GM21576 (cell line): ENCODE results near the gene FBLIM1.

ENCODE experiments used
- ATAC-seq: cut with Tn5 transposase; IDR thresholded peaks from one replicate; pipeline ENCODE4 v1.9.1; 2021; ENCODE audit warnings: mild to moderate bottlenecking, moderate library complexity; ENCODE audit not compliant: unreplicated experiment

Gene FBLIM1

DNA sequence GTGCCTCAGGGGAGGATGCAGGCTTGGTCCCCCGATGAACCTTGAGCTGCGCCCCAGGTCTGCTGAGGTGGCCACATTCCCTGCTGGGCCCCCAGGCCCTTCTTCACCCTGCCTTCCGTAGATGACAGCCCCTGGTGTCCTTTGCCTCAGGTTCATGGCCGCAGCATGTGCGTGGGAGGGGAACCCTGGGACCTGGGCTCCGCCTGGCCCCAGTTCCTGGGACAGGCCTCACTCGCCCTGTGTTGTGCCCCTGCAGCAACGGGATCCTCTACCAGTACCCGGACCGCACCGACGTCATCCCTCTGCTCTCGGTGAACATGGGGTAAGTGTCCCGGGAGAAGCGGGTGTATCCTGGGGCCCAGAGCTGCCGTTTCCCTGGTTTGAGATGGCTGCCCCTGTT is 27.7 kb upstream of the FBLIM1 start:
- no peak for ATAC-seq

DNA sequence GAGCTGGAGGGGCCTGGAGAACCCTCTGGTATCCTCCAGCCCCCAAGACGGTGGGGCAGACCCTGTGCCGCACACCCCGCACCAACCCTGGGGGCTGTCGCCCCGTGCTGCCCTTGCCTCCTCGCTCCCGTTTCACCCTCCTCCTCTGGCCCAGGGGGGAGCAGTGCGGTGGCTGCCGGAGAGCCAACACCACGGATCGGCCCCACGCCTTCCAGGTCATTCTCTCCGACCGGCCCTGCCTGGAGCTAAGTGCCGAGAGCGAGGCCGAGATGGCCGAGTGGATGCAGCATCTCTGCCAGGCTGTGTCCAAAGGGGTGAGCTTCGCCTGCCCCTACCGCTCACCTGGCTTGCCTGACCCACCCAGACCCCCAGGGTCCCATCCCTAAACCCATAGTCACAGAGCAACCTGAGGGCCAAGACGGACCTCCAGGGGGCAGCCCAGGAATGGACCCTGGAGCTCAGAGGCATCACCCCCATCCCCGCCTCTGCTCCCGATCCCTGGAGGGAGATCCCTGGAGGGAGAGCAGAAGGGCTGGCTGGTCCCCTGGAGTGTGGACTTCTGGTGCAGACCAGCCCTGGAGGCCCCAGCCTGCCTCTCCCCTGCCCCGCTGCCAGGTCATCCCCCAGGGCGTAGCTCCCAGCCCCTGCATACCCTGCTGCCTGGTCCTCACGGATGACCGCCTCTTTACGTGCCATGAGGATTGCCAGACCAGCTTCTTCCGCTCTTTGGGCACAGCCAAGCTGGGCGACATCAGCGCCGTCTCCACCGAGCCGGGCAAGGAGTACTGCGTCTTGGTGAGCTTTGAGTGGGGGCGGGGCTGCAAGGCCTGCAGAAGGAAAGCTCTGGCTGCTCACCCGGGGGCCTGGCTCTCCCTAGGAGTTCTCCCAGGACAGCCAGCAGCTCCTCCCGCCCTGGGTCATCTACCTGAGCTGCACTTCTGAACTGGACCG is 26.6 kb upstream of the FBLIM1 start:
- no peak for ATAC-seq

DNA sequence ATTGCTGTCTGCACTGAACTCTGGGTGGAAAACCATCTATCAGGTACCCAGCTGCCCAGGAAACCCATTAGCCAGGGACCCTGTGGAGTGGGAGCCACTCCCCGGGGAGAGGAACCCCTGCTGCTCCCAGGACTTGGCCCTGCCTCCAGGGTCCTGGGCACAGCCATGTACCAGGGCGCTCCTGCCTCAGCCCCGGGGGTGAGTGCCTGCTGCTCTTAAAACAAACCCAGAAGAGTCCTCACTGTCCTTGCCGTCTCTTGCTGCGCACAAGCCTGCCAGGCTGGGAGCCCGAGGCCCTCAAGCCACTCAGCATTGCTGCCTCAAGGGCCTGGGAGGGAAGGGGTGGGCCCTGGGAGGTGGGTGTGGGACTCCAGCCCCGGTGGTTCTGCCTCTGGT is 25.9 kb upstream of the FBLIM1 start:
- ATAC-seq = no peak

- ATAC-seq = no peak
Measured at GRCh38 chr1:15733218-15733725, 25.3 kb upstream of the FBLIM1 start.

DNA sequence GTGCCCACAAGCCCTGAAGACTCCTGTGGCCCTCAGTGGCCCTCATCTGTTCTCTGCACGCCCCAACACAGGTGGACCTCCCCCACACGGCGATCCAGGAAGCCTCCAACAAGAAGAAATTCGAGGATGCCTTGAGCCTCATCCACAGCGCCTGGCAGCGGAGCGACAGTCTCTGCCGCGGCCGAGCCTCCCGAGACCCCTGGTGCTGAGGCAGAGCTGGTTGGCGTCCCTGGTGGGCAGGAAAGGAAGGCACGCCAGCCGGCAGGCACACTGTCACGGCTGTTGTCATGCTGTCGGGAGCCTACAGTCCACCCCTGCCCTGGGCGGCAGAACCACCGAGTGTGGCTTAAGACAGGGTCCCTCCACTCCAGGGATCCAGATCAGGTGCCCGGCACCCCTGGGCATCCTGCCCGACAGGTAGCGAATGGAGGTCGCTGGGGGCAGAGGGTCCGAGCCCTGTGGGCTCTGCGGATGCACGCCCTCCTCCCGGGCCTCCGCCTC is 24.8 kb upstream of the FBLIM1 start:
- ATAC-seq = no peak

DNA sequence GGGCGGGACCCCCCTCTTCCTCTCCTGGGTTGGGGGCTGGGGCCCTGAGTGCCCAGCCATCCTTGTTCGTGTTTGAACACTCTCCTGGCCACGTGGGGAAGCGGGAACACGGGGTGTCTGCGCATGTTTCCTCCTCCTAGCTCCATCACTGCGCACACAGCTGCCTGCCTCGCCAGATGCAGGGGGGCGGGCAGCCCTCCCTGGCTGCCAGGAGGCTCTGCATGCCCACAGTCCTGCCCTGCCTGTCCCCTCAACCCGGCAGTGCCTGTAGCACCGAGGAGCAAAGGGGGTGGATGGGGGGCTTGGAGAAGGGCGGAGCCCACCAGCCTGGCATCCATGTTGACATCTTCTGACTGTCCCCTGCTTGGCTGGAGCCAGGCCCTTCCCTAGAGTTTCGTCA is 24.3 kb upstream of the FBLIM1 start:
- ATAC-seq = no peak

DNA sequence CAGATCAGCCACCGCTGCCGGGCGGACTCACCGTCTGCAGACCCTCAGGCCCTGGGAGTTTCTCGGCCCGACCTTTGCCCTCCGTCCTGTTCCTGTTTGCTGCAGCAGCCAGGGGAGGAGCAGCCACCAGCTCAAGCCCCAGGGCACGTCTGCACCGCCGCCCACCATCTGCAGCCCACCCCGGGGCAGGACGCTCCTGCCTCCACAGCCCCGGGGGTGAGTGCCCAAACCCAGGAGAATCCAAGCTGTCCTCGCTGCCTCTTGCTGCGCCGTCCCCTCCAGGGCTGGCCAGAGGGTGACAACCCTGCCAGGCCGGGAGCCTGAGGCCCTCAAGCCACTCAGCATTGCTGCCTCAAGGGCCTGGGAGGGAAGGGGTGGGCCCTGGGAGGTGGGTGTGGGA is 23.7 kb upstream of the FBLIM1 start:
- ATAC-seq = no peak

DNA sequence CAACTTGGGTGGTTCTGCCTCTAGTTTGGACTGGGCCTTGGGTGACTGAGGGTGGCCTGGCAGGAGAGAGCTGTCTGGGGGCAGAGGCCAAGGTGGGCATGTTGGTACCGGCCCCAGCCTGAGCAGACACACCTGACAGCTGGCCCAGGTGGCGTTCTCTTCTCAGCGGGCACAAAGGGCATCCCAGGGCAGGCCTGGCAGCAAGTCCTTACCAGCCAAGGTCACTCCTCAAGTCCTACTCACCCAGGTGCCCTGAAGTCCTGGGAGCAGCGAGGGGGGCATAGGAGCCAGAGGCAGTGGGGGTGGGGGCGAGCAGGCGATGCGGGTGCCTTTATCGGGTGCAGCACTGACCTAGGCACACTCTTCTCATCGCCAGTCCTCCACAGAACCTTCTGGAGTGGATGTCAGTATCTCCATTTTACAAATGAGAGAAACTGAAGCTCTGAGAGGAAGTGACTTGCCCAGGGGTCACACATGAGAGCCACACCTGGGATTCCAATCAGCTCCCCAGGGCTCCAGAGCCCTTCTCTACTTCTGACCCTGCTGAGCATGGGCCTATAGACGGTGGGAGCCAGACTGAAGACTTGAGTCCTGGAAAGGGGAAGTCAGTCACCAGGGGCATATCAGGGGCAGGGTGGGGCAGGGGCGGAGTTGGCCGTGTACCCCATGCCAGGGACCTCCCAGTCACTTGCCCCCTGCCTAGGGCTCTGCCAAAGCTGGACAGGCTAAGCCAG is 23.1 kb upstream of the FBLIM1 start:
- no peak for ATAC-seq

DNA sequence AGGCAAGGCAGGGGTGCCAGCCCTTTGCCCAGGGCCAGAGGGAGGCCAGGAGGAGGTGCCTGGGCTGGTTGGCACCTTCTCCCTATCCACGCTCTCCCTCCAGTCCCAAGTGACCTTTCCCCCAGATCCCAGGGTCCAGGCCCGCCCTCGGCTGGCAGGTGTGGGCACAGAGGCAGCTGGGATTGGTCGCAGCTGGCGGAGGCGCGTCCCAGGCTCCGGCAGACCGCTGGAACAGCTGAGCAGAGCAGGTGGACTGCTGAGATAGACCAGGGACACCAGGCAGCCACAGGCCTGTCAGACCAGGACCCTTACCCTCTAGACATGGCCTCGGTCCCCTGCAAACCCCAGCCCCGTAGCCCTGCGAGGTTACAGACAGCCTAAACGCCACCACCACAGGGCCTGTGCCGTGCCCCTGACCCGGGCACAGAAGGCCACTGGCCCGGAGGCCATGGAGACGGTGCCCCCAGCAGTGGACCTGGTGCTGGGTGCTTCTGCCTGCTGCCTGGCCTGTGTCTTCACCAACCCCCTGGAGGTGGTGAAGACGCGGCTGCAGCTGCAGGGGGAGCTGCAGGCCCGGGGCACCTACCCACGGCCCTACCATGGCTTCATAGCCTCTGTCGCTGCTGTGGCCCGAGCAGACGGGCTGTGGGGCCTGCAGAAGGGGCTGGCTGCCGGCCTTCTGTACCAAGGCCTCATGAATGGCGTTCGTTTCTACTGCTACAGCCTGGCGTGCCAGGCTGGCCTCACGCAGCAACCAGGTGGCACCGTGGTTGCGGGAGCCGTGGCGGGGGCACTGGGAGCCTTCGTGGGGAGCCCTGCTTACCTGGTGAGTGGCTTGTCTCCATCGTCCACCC is 22.3 kb upstream of the FBLIM1 start, which contains the start of gene SLC25A34:
SLC25A34 (plus strand) TSS at position 221 of the 854 bp plus-strand sequence; CDS start at position 449, 228 bp downstream.
- no peak for ATAC-seq

DNA sequence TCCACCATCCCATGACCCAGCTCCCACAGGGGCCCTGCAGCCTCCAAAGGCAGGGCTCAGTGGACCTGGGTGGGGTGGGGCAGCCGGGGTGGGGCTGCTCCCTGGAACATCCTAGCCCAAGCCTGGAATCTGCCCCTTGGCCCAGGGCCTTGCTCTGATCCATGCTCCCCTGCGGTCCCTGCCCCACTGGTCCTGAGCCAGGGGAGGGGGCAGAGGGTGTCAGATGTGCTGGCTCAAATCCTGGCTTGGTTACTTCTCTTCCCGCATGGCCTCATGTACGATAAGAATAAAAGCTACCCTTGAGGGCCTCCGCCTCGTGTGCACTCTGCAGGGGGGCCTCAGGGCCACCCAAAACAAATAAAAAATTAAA is 21.7 kb upstream of the FBLIM1 start:
- no peak for ATAC-seq

DNA sequence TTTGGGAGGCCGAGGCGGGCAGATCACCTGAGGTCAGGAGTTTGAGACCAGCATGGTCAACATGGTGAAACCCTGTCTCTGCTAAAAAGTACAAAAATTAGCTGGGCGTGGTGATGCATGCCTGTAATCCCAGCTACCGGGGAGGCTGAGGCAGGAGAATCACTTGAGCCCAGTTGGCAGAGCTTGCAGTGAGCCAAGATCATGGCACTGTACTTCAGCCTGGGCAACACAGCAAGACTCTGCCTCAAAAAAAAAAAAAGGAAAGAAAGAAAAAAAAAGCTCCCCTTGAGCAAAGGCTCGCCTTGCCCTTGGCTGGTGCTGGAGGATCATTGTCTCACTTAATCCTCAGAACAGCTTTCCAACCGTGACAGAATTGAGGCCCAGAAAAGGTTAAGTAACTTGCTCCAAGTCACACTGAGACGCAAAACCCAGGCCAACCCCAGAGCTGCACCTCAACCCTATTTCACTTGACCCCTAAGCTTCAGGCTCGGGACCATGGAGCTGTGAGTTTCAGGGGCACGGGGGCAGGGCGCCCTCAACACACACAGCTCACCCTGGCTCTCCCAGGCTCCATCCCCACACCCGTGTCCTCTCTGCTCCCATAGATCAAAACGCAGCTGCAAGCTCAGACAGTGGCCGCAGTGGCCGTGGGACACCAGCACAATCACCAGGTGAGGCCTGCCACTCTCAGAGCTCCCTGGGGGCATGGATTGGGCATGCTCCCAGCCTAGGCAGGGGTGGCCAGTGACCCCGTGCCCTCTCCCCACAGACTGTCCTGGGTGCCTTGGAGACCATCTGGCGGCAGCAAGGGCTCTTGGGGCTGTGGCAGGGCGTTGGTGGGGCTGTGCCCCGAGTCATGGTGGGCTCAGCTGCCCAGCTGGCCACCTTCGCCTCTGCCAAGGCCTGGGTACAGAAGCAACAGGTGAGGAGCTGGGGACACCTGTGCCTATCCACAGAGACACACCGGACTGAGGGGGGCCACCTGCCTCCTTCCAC is 21.0 kb upstream of the FBLIM1 start:
- ATAC-seq = no peak

DNA sequence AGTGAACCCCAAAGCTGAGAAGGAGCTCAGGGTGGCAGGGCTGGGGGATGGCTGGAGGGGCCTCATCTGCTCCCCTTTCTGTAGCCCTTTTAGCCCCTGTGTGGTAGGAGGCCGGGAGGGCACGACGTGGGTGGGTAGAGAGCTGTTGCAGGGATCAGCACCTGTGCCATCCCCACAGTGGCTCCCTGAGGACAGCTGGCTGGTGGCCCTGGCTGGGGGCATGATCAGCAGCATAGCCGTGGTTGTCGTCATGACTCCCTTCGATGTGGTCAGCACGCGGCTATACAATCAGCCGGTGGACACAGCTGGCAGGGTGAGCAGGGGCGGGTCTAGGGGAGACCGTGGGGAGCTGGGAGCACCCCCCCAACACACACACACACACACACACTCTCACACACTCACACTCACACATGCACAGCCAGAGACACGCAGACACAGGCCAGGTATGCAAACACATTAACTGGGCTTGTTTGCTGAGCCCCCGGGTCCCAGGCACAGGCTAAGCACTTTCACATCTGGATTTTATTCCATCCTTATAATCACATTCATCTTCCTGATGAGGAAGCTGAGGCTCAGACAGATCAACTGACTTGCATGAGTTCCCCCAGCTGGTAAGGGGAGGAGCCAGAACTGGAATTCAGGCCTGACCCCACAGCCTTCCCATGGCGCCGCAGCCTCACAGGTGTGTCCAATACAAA is 20.0 kb upstream of the FBLIM1 start:
- ATAC-seq = no peak

GRCh38 chr1:15739259-15739658 is 19.3 kb upstream of the FBLIM1 start:
- no peak for ATAC-seq

GRCh38 chr1:15739745-15740144 is 18.9 kb upstream of the FBLIM1 start:
- ATAC-seq = no peak

DNA sequence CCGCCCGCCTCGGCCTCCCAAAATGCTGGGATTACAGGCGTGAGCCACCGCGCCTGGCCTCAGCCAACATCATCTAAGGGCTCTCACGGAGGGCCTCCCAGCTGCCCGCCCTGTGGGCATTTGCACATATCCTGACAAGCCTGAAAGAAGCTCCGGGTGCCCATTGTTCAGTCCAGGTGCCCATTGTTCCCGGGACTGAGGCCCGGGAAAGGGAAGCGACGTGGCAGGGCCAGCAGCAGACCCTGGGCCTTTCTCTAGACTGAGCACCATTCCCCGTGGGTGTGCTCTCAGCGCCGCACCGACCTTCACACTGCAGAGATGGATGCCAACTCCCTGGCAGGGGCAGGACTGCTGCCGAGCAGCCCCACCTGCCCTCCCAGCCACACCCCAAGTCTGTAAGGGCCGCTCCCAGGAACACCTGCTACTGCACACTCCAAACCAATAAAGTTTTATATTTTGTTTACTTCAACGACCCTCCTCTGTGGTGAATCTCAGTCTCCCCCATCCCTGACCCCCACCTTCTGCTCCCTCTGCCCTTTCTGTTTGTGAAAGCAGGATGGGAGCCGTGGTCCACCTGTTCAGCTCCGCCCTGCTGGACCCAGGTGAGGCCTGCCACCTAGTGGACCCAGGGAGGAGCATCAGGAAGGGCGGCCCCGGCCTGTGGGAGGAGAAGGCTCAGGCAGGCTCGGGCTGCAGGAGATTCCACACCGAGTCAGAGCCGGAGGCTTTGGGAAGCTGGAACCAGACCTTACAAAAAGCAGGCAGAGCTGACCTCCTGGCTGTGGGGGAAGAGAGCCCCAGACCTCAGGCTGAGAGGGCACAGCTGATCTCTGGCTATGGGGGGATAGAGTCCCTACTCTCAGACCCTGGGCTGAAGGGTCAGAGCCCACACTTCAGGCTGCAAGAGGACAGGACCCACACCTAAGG is 17.4 kb upstream of the FBLIM1 start:
- ATAC-seq = no peak

GRCh38 chr1:15742339-15742801 is 16.2 kb upstream of the FBLIM1 start, which contains the start of gene TMEM82:
Gene TMEM82, plus strand, starts transcription at chr1:15742499. Its CDS starts 61 bp downstream, at chr1:15742560.
- ATAC-seq = no peak

GRCh38 chr1:15744122-15744679 is 14.4 kb upstream of the FBLIM1 start:
- no peak for ATAC-seq
